Panc1 (cell line): ENCODE measurements around the gene TMEM156. TPM values are rescaled to one million over a fixed set of nuclear protein-coding genes. Genes with fewer than 3 reads are reported as not detected.

Source experiments
- ATAC-seq: fragments of 200-7000 bp; cut with Tn5 transposase; 2 replicates; pipeline ENCODE4 v1.9.1; 2020; ENCODE audit warnings: mild to moderate bottlenecking, moderate library complexity
- BruUV-seq: library from RNA; stranded (reverse); fragments of 400-500 nt; replicated peaks from 2 replicates; lab custom pipeline; 2021; lab: Mats Ljungman, UMichigan
- CTCF ChIA-PET: fragments of 300-600 bp; sonication (Branson Sonifier 250); formaldehyde crosslinking; loops from one replicate; lab custom pipeline; 2022; ENCODE audit warnings: antibody characterized with exemption; lab: Charles Lee
- POLR2A ChIA-PET: fragments of 300-600 bp; sonication (Branson Sonifier 250); formaldehyde crosslinking; loops from one replicate; lab custom pipeline; 2022; ENCODE audit warnings: antibody characterized with exemption; lab: Charles Lee
- DNase-seq: peaks from one replicate; pipeline ENCODE4 v3.0.0-alpha.2; 2010; ENCODE audit warnings: low read depth, low spot score
- H3K27ac ChIP-seq: 2 replicates; pipeline ENCODE4 v1.5.1; 2011; ENCODE audit warnings: mild to moderate bottlenecking, low read length, inconsistent platforms
- H3K27me3 ChIP-seq: fragments of 200-500 bp; sonication (Bioruptor generic); 2 replicates; pipeline ENCODE4 v1.6.0; 2014; ENCODE audit warnings: low read length, inconsistent platforms; ENCODE audit not compliant: control insufficient read depth, insufficient read depth
- H3K36me3 ChIP-seq: fragments of 200-500 bp; sonication (Bioruptor generic); 2 replicates; pipeline ENCODE4 v1.5.1; 2014; ENCODE audit warnings: inconsistent platforms, mild to moderate bottlenecking, low read length, moderate library complexity; ENCODE audit not compliant: control insufficient read depth, insufficient read depth
- H3K4me1 ChIP-seq: 2 replicates; pipeline ENCODE4 v1.5.1; 2011; ENCODE audit warnings: inconsistent platforms, mild to moderate bottlenecking, low read length, moderate library complexity; ENCODE audit not compliant: control insufficient read depth, insufficient read depth
- H3K4me3 ChIP-seq, 2 experiments: 2 replicates each; pipeline ENCODE4 v1.5.1; 2011 to 2012; ENCODE audit warnings: low read depth in 2 of 2, low read length in 2 of 2, mild to moderate bottlenecking in 2 of 2, inconsistent platforms in 1 of 2, moderate library complexity in 1 of 2
- H3K9me3 ChIP-seq: fragments of 200-500 bp; sonication (Bioruptor generic); 2 replicates; pipeline ENCODE4 v1.5.1; 2014; ENCODE audit warnings: low read depth, mild to moderate bottlenecking, inconsistent platforms, low read length, moderate library complexity; ENCODE audit not compliant: control insufficient read depth, insufficient read depth
- POLR2AphosphoS5 ChIP-seq: IDR thresholded peaks from 2 replicates; pipeline ENCODE4 v1.6.1; 2012; ENCODE audit warnings: mild to moderate bottlenecking, low read depth, low read length, moderate library complexity
- SIN3A ChIP-seq: IDR thresholded peaks from 2 replicates; pipeline ENCODE4 v1.6.1; 2012; ENCODE audit warnings: low read depth, mild to moderate bottlenecking, low read length, moderate library complexity, borderline replicate concordance; ENCODE audit not compliant: insufficient read depth
- TCF7L2 ChIP-seq: IDR thresholded peaks from 2 replicates; pipeline ENCODE4 v1.6.1; 2011; ENCODE audit warnings: mild to moderate bottlenecking, low read depth, low read length, inconsistent platforms
- in situ Hi-C: cut with HindIII; loops from 2 replicates; pipeline ENCODE4 v1.10.0; 2016; ENCODE audit warnings: low sequenced_read_pairs, low pct_unique_long_range_greater_than_20kb
- intact Hi-C: fragments of 100-400 bp; cut with micrococcal nuclease; formaldehyde crosslinking; loops from one replicate; pipeline ENCODE4 v1.10.0; 2022; ENCODE audit not compliant: unreplicated experiment
- total RNA-seq: library from RNA; stranded (reverse); gene quantifications from one replicate; pipeline ENCODE4 v1.2.1, GENCODE V29; 2021; ENCODE audit not compliant: unreplicated experiment
- TF ChIP-seq, protein P1 (sequence below), 2 experiments: IDR thresholded peaks; 2 replicates each; pipeline ENCODE4 v1.6.1; 2011 to 2012; ENCODE audit warnings: low read depth in 2 of 2, control low read depth in 1 of 2, low read length in 1 of 2, mild to moderate bottlenecking in 1 of 2, moderate library complexity in 1 of 2; ENCODE audit not compliant: insufficient read depth in 1 of 2
- TF ChIP-seq, protein P2 (sequence below): fragments of 450-650 bp; IDR thresholded peaks from 2 replicates; pipeline ENCODE4 v1.5.1; 2017; ENCODE audit warnings: mild to moderate bottlenecking

The TMEM156 gene
- total RNA-seq, 1 experiment from 2014 or later = 5.8 TPM

DNA sequence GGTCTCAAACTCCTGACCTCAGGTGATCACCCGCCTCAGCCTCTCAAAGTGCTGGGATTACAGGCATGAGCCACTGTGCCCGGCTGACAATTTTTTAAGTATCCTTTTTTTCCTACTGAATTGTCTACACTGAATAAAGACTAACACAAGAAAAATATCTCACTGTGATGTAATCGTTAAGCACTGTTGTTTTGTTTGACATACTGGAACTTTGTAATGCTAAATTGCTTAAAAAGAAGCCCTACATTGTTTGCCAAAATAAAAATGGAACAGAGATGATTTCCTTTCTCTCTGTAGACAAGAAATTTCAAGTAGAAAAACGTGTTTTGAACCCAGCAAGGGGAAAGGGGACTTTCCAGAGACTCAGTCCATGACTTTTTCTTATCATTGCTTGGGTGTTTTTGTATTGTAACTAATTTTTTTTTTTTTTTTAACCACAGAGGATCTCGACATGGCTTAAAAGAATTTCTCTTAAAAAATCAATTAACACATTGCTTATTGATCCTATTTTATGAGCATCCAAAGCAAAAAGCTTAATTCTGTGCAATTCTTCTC, 74.9 kb downstream of the TMEM156 start:
- no peak overlapping the region for H3K27ac ChIP-seq
- intact Hi-C loops = no loop called here
- no peaks in the 10 kb centered on the region for H3K4me1 ChIP-seq
- H3K4me3 ChIP-seq = no peak overlapping the region
- H3K27me3 ChIP-seq = no peaks in the 10 kb centered on the region
- no TSS peak for BruUV-seq
- no peak for TF ChIP-seq TCF7L2
- TF ChIP-seq, protein P1, sequence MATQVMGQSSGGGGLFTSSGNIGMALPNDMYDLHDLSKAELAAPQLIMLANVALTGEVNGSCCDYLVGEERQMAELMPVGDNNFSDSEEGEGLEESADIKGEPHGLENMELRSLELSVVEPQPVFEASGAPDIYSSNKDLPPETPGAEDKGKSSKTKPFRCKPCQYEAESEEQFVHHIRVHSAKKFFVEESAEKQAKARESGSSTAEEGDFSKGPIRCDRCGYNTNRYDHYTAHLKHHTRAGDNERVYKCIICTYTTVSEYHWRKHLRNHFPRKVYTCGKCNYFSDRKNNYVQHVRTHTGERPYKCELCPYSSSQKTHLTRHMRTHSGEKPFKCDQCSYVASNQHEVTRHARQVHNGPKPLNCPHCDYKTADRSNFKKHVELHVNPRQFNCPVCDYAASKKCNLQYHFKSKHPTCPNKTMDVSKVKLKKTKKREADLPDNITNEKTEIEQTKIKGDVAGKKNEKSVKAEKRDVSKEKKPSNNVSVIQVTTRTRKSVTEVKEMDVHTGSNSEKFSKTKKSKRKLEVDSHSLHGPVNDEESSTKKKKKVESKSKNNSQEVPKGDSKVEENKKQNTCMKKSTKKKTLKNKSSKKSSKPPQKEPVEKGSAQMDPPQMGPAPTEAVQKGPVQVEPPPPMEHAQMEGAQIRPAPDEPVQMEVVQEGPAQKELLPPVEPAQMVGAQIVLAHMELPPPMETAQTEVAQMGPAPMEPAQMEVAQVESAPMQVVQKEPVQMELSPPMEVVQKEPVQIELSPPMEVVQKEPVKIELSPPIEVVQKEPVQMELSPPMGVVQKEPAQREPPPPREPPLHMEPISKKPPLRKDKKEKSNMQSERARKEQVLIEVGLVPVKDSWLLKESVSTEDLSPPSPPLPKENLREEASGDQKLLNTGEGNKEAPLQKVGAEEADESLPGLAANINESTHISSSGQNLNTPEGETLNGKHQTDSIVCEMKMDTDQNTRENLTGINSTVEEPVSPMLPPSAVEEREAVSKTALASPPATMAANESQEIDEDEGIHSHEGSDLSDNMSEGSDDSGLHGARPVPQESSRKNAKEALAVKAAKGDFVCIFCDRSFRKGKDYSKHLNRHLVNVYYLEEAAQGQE (IDR thresholded peaks at IDR 0.05; ENCODE audit: insufficient read depth in 1 of 2, low read depth in 2 of 2, low read length in 1 of 2) = no peak
- no peak for TF ChIP-seq POLR2AphosphoS5
- no peak for TF ChIP-seq SIN3A
- TF ChIP-seq, protein P2, sequence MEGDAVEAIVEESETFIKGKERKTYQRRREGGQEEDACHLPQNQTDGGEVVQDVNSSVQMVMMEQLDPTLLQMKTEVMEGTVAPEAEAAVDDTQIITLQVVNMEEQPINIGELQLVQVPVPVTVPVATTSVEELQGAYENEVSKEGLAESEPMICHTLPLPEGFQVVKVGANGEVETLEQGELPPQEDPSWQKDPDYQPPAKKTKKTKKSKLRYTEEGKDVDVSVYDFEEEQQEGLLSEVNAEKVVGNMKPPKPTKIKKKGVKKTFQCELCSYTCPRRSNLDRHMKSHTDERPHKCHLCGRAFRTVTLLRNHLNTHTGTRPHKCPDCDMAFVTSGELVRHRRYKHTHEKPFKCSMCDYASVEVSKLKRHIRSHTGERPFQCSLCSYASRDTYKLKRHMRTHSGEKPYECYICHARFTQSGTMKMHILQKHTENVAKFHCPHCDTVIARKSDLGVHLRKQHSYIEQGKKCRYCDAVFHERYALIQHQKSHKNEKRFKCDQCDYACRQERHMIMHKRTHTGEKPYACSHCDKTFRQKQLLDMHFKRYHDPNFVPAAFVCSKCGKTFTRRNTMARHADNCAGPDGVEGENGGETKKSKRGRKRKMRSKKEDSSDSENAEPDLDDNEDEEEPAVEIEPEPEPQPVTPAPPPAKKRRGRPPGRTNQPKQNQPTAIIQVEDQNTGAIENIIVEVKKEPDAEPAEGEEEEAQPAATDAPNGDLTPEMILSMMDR = no peak
- no peaks in the 10 kb centered on the region for H3K9me3 ChIP-seq
- POLR2A ChIA-PET = no interaction called here
- DNase-seq (no peak), ATAC-seq (no peak)
- H3K36me3 ChIP-seq = no peaks in the 10 kb centered on the region
- in situ Hi-C loops = no loop called here
- CTCF ChIA-PET = no interaction called here

DNA sequence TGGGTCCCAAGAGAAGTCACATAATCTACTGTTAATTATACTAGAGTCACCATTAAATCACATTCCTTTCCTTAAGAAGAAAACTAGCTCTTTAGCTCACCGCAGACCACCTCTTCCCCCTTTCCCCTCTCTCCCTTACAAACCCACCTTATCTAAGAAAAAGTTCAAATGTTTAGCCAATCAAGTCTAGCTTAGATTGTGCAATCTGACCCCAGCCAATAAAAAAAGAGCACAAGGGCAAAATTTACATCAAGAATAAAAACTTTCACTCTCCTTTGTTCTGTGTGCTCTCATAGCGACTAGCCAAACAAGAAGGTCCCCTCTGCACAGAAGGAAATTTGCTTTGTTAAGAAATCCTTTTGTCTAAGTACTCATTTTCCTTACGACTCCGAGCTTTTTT, 76.3 kb downstream of the TMEM156 start:
- no peaks in the 10 kb centered on the region for H3K9me3 ChIP-seq
- no peak overlapping the region for H3K4me3 ChIP-seq
- ATAC-seq (no peak), DNase-seq (no peak)
- in situ Hi-C loops = no loop called here
- H3K36me3 ChIP-seq = no peaks in the 10 kb centered on the region
- POLR2A ChIA-PET = no interaction called here
- CTCF ChIA-PET = no interaction called here
- TF ChIP-seq, protein P1 (IDR thresholded peaks at IDR 0.05; ENCODE audit: insufficient read depth in 1 of 2, low read depth in 2 of 2, low read length in 1 of 2) = no peak
- no peak for TF ChIP-seq POLR2AphosphoS5
- TF ChIP-seq TCF7L2 = no peak
- TF ChIP-seq SIN3A = no peak
- TF ChIP-seq, protein P2 = no peak
- BruUV-seq = no TSS peak
- intact Hi-C loops = no loop called here
- no peak overlapping the region for H3K27ac ChIP-seq
- no peaks in the 10 kb centered on the region for H3K27me3 ChIP-seq
- no peaks in the 10 kb centered on the region for H3K4me1 ChIP-seq
